GM10847 (cell line): Measurements from ENCODE around the gene ING1.

Source experiments
- POLR2A ChIP-seq: IDR thresholded peaks from 2 replicates; pipeline ENCODE4 v1.6.1; 2011; ENCODE audit not compliant: insufficient read length; ENCODE audit errors: extremely low read depth

Gene ING1, protein sequence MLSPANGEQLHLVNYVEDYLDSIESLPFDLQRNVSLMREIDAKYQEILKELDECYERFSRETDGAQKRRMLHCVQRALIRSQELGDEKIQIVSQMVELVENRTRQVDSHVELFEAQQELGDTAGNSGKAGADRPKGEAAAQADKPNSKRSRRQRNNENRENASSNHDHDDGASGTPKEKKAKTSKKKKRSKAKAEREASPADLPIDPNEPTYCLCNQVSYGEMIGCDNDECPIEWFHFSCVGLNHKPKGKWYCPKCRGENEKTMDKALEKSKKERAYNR

DNA sequence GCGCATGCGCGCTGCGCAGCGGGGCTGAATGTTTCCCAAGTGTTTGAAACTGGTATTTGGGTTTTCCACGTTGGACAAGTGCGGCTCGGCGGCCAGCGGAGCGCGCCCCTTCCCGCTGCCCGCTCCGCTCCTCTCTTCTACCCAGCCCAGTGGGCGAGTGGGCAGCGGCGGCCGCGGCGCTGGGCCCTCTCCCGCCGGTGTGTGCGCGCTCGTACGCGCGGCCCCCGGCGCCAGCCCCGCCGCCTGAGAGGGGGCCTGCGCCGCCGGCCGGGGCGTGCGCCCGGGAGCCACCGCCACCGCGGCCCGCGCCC, at the start of gene ING1:
Gene ING1 (plus strand): TSS at position 59 of the 311 bp plus-strand sequence. CDS start 450 bp downstream, outside the sequence.
- no peak for TF ChIP-seq POLR2A

DNA sequence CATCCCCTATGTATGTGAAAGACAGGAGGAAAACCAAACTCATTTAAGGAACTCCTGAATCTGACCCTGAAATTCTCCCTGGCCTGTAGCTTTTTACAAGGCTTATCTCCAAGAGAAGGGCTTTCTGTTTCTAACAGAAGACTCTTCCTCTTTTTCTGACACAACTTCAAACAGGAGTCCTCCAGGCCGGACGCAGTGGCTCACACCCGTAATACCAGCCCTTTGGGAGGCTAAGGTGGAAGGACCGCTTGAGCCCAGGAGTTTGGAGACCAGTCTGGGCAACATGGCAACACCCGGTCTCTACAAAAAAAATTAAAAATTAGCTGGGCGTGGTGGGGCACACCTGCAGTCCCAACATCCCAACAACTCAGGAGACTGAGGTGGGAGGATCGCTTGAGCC, 49.5 kb upstream of the ING1 start:
- no peak for TF ChIP-seq POLR2A

DNA sequence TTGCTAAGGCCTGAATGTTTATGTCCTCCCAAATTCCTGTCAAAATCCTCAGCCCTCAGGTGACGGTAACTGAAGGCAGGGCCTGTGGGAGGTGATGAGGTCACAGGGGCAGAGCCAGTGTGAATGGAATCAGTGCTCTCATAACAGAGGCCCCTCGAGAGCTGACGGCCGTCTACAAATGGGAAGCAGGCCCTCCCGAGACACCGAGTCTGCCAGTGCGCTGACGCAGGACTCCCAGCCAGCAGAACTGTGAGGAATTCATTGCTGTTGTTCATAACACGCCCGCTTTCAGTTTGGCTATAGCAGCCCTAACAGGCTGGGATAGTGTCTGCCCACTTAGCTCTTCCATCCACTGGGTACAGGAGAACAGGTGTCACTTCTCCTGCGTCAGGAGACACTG, 48.8 kb upstream of the ING1 start:
- no peak for TF ChIP-seq POLR2A

DNA sequence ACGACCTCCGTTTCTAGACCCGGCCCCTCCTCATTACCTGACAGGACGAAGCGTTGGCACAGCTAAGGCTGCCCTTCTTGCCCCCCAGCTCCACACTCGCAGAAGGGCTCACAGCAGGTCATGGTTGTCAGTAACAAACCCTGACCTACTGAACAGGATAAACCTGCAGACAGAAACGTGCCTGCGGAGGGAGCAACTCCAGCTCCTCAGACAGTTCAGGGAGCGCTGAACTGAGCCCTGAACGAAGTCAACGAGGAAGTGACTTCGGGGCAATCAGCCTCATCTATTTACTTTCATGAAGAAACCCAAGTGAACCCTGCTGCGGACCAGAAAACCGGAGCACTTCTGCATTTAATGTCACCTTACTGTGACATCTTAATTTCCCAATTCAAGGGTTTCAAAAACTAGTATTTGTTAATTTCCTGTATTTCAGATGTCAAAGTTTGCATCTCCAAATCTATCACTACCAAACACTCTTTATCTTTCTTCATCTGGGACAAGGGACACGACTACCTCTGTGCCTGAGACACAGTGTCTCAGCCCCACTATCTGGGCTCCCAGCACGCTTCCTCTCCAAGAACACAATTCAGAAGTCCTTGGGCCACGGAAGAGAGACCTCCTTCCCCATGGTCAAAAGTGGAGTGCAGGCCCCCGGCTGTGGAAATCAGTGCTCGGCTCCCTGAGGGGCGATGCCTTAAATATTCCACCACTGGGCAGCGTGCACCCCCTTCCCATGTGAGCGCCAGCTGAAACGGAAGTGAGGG, 47.8 kb upstream of the ING1 start:
- TF ChIP-seq POLR2A, result no peak

DNA sequence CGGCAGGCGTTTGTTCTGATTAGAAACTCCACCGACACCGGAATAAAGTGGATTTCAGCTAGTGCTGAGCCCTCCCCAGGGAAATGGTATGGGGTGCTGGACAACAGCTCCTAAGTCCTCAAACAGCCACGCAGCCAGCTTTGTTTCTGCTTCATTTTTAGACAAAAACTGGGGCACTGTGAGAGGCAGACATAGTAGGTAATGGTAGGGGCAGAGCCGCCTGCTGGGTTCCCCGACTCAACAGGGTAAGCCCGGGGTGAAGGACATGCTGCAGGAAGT, 47.3 kb upstream of the ING1 start:
- no peak for TF ChIP-seq POLR2A

DNA sequence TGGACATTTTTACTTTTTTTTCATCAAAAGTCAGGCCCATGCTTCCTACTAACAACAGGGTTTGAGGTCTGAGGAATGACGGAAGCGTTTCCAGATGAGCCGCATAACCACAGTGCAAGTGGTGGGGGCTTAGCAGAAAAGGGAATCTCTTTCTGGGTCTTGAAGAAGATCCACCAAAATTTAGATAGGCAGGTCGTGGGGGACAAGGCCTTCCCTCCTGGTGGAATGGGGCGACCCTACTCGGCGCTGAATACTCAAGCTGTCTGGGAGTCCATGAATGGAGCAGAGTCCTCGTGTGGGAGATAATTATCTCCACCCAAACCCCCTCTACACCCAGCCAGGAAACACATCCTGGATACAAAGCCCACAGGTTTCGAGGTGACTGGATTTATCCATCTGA, 44.5 kb upstream of the ING1 start:
- no peak for TF ChIP-seq POLR2A

DNA sequence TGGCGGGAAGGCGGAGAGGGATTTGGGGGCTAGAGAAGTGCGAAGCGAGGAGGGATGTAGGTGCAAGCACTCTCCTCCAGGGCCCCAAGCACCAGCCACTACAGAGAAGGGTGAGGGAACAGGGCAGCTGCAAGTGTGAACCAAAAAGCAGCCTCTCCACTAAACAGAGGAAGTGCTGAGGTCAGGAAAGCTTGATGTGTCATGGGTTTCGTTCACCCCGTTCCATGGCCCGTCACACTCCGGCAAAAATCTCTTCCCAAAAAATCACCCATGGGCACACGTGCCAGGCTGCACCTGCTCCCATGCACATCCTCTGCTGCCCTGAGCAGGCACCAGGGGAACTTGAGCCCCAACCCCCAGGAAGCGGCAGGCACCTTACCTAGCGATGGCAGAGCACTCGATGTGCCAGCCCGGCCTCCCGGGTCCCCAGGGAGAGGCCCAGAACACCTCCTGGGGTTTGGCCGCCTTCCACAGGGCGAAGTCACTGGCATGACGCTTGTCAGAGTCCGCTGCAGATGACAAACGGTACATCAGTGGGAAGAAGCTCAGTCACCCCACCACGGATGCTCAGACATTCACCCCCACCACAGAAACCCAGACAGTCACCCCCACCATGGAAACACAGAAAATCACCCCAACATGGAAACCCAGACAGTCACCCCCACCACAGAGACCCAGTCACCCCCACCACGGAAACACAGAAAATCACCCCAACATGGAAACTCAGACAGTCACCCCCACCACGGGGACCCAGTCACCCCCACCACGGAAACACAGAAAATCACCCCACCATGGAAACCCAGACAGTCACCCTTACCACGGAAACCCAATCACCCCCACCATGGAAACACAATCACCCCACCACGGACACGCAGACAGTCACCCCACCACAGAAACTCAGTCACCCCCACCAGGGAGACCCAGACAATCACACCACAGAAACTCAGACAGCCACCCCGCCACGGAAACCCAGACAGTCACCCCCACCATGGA, 36.6 kb upstream of the ING1 start:
- no peak for TF ChIP-seq POLR2A

DNA sequence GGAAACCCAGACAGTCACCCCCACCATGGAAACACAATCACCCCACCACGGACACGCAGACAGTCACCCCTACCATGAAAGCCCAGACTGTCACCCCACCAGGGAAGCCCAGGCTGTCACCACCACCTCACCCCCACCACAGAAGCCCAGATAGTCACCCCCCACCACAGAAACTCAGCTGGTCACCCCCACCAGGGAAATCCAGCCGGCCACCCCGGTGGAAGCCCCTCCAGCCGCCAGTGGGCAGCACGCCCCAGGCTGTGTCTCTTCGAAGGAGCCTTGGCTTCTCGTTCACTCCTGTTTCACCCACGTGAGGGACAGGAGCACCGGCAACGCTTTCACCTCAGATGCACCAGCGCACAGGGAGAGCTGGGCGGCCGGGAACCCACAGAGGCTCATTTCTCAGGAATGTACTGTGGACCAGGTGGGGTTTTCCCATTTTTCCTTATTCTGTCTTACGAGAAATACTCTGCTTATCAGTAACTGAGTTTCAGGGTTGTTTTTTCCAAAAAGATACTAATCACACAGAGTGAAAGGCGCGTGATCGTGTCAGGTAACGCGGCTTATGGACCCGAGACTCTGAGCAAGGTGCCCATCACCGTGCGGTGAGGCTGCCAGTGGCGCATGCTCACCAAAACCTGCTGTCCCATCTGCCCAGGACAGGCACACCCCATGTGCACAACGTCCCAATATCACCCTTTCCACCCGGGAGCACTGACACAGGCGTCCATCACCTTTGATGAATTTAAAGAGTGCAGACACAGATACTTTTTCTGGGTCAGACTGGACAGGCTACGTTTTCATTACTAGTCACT, 35.6 kb upstream of the ING1 start:
- TF ChIP-seq POLR2A, result no peak

DNA sequence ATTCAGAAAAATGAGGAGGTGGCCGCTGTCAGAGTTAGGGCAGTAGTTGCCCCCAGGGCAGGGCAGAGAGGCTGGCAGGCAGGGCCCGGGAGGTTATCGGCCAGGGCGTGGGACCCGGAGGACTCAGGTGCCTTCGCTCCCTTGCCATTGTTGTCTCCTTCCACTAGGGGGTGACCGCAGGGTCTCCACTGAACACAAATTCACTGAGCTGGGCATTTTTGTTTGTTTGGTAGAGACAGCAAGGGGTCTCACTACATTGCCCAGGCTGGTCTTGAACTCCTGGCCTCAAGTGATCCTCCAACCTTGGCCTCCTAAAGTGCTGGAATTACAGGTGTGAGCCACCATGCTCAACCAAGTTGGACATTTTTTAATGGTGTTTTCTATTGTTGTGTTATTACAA, 32.6 kb upstream of the ING1 start:
- no peak for TF ChIP-seq POLR2A

DNA sequence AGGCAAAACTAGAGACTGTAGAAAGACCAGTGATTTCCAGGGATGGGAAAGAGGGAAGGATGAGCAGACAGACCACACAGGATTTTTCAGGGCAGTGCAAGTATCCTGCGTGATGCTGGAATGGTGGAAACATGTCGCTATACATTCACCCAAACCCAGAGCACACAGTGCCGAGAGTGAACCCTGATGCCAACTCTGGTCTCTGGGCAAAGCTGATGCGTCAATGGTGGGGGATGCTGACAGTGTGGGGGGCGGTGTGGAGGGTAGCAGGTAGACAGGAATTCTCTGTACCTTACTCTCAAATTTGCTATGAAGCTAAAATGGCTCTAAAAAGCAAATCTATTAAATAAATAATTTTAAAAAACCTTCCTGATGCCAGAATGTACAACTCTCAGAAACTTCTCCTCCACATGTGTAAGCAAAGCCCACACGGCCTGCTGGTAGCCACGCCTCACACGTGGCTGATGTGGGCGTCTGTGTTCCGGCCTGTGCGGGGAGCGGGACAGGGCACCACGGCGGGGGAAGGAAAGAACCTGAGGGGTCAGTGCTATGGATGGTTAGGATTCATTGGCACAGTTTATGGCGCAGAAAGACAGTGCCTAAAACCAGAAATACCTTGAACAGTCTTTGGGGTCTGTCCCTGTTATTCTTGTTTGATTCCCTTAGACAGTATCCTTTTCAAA, 31.5 kb upstream of the ING1 start:
- TF ChIP-seq POLR2A, result no peak

DNA sequence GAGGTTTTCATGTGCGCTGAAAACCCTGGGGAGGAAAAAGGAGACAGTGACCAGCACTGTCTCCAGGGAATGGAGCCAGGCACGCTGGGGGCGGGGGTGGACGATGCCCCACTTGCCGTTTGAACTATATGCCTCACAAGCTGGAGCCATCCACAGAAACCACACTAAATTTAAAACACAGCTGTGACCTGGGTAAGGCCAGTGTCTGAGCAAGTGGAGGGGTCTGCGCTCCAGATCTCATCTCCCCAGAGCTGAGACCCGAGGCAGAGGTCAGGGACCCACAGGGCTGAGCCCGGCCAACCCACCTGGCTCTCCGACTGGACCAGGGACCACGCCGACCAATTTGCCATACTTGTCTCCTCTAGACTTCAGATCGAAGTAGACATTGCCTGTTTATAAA, 30.8 kb upstream of the ING1 start:
- no peak for TF ChIP-seq POLR2A

DNA sequence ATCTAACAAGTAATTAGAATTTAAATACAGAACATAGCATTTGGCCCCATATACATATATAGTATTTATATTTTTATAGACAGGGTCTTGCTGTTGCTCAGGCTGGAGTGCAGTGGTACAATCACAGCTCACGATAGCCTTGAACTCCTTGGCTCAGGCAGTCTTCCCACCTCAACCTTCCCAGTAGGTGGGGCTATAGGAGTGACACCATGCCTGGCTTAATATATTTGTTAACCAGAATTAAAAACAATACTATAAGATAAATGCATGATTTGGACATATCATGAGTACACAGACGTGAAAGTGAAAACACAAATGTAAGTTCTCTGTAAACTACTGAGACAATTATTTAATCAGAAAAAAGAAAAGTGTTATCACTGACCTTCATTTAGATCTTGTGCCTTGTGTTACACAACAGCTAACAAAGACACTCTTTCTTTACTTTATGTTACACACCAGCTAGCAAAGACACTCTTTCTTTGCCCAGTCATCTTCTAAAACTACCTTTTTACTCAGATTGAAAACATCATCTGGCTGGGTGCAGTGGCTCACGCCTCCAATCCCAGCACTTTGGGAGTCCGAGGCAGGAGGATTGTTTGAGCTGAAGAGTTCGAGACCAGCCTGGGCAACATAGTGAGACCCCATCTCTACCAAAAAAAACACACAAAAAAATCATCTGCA, 30.2 kb upstream of the ING1 start:
- TF ChIP-seq POLR2A, result no peak

DNA sequence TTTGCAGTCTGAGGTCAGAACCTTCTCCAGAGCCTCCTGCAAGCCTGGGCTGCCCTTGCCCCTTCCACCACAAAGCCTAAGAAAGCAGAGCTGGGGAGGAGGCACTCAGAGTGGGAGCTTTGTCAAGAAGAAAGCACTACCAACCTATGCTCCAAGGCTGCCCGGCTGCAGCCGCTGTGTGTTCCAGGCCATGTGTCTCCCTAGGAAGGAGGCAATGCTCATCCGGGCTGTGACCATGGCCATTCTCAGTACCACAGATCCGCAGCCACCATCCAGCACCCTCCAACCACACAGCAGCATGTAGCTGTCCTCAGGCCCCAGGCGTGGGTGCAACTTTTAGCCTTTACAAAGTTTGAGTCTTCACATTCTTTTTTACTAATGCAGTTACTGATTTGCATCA, 29.6 kb upstream of the ING1 start:
- no peak for TF ChIP-seq POLR2A

DNA sequence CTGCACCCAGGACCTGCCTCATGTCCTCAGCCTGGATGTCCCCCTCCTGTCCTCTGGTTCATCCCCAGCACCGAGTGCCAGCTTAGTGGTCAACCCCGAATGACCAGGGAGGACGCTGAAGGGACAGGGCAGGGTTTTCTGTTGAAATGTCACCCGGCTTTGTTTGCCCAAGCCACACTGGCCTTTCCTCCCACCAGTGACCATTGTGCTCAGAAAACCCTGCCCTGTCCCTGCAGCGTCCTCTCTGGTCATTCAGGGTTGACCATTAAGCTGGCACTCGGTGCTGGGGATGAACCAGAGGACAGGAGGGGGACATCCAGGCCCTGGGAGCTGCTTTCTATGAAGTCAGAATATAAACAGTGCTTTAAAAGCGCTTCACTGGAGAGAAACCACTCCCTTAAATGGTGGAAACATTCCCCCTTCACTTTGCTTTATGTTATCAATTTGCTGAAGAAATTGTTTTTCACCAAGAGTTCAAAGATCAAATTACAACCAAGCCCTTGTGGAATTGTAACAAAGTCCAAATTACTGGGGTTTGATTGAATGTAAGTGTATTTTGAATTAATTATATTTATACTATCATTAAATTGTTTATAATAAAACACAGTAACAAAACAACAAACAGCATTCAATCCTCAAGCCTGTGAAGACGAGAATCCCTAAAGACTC, 29.0 kb upstream of the ING1 start:
- no peak for TF ChIP-seq POLR2A
